Ectodermal cell (in vitro differentiated cells): ENCODE data around the gene SV2C.
"Not testable (repeated sequence)": the region's sequence is repeated elsewhere in the genome, so short reads cannot be mapped to it uniquely, and the experiment has no call there.

Source experiments
- H3K27ac ChIP-seq: 2 replicates; pipeline ENCODE4 v1.7.0; 2013; ENCODE audit warnings: mild to moderate bottlenecking, low read depth, low read length; ENCODE audit not compliant: insufficient read depth, poor library complexity, severe bottlenecking
- H3K27me3 ChIP-seq: 2 replicates; pipeline ENCODE4 v1.7.0; 2013; ENCODE audit warnings: mild to moderate bottlenecking, low read length; ENCODE audit not compliant: insufficient read depth, control insufficient read depth, poor library complexity, severe bottlenecking
- H3K36me3 ChIP-seq: one replicate; pipeline ENCODE4 v1.7.0; 2013; ENCODE audit warnings: low read length; ENCODE audit not compliant: control insufficient read depth, insufficient read depth
- H3K4me1 ChIP-seq: one replicate; pipeline ENCODE4 v1.7.0; 2013; ENCODE audit warnings: low read length; ENCODE audit not compliant: control insufficient read depth, insufficient read depth
- H3K4me3 ChIP-seq: 2 replicates; pipeline ENCODE4 v1.7.0; 2013; ENCODE audit warnings: low read depth, low read length, control low read depth; ENCODE audit not compliant: insufficient read depth
- H3K9me3 ChIP-seq: 2 replicates; pipeline ENCODE4 v1.7.0; 2013; ENCODE audit warnings: mild to moderate bottlenecking, low read length, moderate library complexity; ENCODE audit not compliant: control insufficient read depth
- WGBS, 2 experiments: methylation state at CpG; one replicate each; pipeline ENCODE4 v1.1.7; 2013; ENCODE audit warnings: missing lambda C conversion rate in 2 of 2; 5-methylcytosine and 5-hydroxymethylcytosine counted together

The SV2C gene

DNA sequence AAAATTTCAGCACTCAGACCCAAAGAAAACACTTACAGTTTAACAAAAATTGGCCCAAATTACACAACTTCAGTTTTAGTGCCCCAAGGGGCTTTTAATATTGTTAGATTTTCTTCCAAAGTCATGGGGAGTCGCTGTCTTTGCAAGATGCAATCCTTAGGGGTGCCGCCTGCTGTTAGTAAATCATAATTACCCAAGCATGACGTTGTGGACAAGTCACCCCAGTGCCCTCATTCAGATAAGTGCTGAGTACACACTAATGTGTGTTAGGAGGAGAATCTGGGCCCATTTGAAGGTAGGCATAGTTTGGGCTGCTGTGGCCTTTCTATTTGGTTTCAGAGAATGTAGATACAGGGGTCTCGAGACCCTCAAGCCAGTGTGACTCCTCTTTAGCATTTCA is 138.1 kb downstream of the SV2C start:
- Histone ChIP-seq H3K9me3 (no peaks in the 10 kb centered on the region), H3K36me3 (no peaks in the 10 kb centered on the region), H3K4me3 (no peak overlapping the region), H3K27me3 (no peaks in the 10 kb centered on the region), H3K4me1 (peaks cover 10% of the 10 kb centered on the region), H3K27ac (no peak overlapping the region)
- WGBS, 2 experiments = 93% methylated on average over 4 of the region's 4 CpGs

- no peaks in the 10 kb centered on the region for H3K36me3 ChIP-seq
- H3K4me3 ChIP-seq = no peak overlapping the region
- WGBS, 2 experiments = 97% methylated on average over 3 of the region's 3 CpGs; no CpG with 5 or more reads in 1 of the 2 experiments
Observed at GRCh38 chr5:76222318-76222717, 139.1 kb downstream of the SV2C start.

DNA sequence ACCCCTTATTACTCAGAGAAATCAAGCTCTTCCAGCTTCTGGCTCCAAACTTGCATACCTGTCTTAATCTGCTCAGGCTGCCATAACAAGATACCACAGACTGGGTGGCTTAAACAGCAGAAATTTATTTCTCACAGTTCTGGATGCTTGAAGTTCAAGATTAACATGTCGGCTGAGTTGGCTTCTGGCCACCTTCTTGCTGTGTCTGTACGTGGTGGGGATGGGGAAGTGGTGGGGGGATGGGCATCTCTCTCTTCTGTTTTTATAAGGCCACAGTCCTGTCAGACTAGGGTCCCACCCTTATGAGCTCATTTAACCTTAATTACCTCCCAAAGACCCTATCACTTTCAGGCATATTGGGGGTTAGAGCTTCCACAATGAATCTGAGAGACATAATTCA is 140.5 kb downstream of the SV2C start:
- Histone ChIP-seq H3K4me3 (no peak overlapping the region), H3K9me3 (no peaks in the 10 kb centered on the region), H3K4me1 (peaks cover 4% of the 10 kb centered on the region), H3K36me3 (no peaks in the 10 kb centered on the region), H3K27me3 (no peaks in the 10 kb centered on the region), H3K27ac (no peak overlapping the region)
- WGBS, 2 experiments = 71 to 97% methylated on average over 2 of the region's 2 CpGs

More at GRCh38 chr5:76222318-76222717, 139.1 kb downstream of the SV2C start:
- Histone ChIP-seq H3K4me1 (peaks cover 4% of the 10 kb centered on the region), H3K27ac (no peak overlapping the region), H3K9me3 (no peaks in the 10 kb centered on the region), H3K27me3 (no peaks in the 10 kb centered on the region)

GRCh38 chr5:76224898-76225297 is 141.7 kb downstream of the SV2C start:
- Histone ChIP-seq H3K27ac (no peak overlapping the region), H3K27me3 (no peaks in the 10 kb centered on the region), H3K4me3 (no peak overlapping the region), H3K4me1 (peaks cover 4% of the 10 kb centered on the region), H3K9me3 (no peaks in the 10 kb centered on the region), H3K36me3 (no peaks in the 10 kb centered on the region)
- WGBS, 2 experiments = 86 to 96% methylated on average over 1 of the region's 1 CpG

GRCh38 chr5:76225336-76225735 is 142.2 kb downstream of the SV2C start:
- H3K4me3 ChIP-seq = no peak overlapping the region
- no peaks in the 10 kb centered on the region for H3K36me3 ChIP-seq
- H3K4me1 ChIP-seq = peaks cover 4% of the 10 kb centered on the region
- WGBS, 2 experiments = 88 to 94% methylated on average over 2 of the region's 2 CpGs
- no peaks in the 10 kb centered on the region for H3K27me3 ChIP-seq
- no peak overlapping the region for H3K27ac ChIP-seq
- H3K9me3 ChIP-seq = no peaks in the 10 kb centered on the region

- no peaks in the 10 kb centered on the region for H3K9me3 ChIP-seq
- H3K27ac ChIP-seq = no peak overlapping the region
- peaks cover 4% of the 10 kb centered on the region for H3K4me1 ChIP-seq
- no peak overlapping the region for H3K4me3 ChIP-seq
- no peaks in the 10 kb centered on the region for H3K36me3 ChIP-seq
- no peaks in the 10 kb centered on the region for H3K27me3 ChIP-seq
- WGBS, 2 experiments = 77 to 83% methylated on average over 2 to 3 of the region's 3 CpGs
Observed at GRCh38 chr5:76229900-76230299, 146.7 kb downstream of the SV2C start.

GRCh38 chr5:76230711-76231285 is 147.6 kb downstream of the SV2C start:
- WGBS, 2 experiments = 91 to 95% methylated on average over 1 of the region's 2 CpGs
- Histone ChIP-seq H3K27ac (no peak overlapping the region), H3K9me3 (no peaks in the 10 kb centered on the region), H3K4me1 (no peaks in the 10 kb centered on the region), H3K4me3 (no peak overlapping the region), H3K27me3 (no peaks in the 10 kb centered on the region), H3K36me3 (no peaks in the 10 kb centered on the region)

DNA sequence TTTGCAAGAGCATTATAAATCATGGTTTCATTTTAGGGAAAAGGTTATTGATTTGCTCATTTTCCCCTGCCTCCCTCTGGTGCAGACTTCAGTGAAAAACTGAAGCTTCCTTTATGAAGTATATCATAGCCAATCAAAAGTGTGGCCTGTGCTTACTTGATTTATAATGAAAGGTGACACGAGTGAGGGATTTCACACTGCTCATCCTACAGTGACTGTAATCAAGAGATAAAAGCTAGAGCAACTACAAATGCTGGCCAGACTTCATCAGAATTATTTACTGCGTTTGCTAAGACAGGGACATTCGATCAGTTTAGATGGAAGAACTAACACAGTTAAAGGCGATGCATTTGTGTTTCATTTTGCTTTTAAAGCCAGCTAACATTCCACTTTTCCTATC is 151.5 kb downstream of the SV2C start:
- Histone ChIP-seq H3K9me3 (peaks cover 2% of the 10 kb centered on the region), H3K4me1 (no peaks in the 10 kb centered on the region), H3K27ac (no peak overlapping the region), H3K27me3 (no peaks in the 10 kb centered on the region), H3K36me3 (no peaks in the 10 kb centered on the region), H3K4me3 (no peak overlapping the region)
- WGBS, 2 experiments = 89 to 94% methylated on average over 4 of the region's 4 CpGs

DNA sequence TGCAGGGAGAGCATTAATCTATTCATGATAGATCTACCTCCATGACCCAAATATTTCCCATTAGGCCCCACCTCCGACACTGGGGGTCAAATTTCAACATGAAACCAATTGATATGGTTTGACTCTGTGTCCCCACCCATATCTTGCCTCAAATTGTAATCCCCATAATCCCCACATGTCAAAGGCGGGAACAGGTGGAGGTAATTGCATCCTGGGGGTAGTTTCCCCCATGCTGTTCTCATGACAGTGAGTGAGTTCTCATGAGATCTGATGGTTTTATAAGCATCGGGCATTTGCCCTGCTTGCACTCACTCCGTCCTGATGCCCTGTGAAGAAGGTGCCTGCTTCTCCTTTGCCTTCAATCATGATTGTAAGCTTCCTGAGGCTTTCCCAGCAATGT is 153.5 kb downstream of the SV2C start:
- Histone ChIP-seq H3K36me3 (no peaks in the 10 kb centered on the region), H3K4me3 (no peak overlapping the region), H3K4me1 (no peaks in the 10 kb centered on the region), H3K9me3 (peaks cover 2% of the 10 kb centered on the region), H3K27me3 (no peaks in the 10 kb centered on the region), H3K27ac (no peak overlapping the region)
- WGBS, 2 experiments = 92 to 94% methylated on average over 4 of the region's 4 CpGs

GRCh38 chr5:76240336-76240735 is 157.2 kb downstream of the SV2C start:
- Histone ChIP-seq H3K36me3 (no peaks in the 10 kb centered on the region), H3K9me3 (peaks cover 2% of the 10 kb centered on the region), H3K4me1 (no peaks in the 10 kb centered on the region), H3K27me3 (no peaks in the 10 kb centered on the region), H3K4me3 (no peak overlapping the region), H3K27ac (no peak overlapping the region)
- 83 to 92% methylated on average over 2 of the region's 2 CpGs for WGBS, 2 experiments

DNA sequence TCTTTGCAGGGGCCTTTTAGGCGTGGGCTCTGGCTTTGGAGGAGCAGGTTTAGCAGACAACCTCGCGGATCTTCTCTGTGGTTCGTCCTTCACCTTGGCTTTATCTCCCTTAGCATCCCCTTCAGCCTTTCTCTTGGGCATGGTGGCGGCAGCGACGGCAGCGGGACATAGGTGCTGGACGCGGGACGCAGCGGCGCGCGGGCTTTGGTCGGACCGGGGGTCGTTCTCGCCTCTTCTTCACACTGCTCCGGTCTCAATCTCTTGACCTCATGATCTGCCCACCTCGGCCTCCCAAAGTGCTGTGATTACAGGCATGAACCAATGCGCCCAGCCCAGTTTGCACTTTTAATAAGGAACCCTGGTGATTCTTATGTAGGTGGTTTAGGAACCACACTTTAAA is 159.0 kb downstream of the SV2C start:
- H3K27me3 ChIP-seq, H3K27ac ChIP-seq, H3K9me3 ChIP-seq, H3K4me1 ChIP-seq, H3K4me3 ChIP-seq, H3K36me3 ChIP-seq: not testable (repeated sequence)
- WGBS, 2 experiments = 90 to 92% methylated on average over 21 to 22 of the region's 22 CpGs
